ENCODE measurements around the gene ANXA2.

- TF ChIP-seq POLR2A (IDR thresholded peaks at IDR 0.05; ENCODE audit: low read length) (no peak), GATA1 (IDR thresholded peaks at IDR 0.05; ENCODE audit: low read depth, low read length) (no peak)
Measured at GRCh38 chr15:60392986-60393790, 4.6 kb downstream of the ANXA2 start.
